22Rv1 (cell line): ENCODE measurements around the gene CPA1.

Source experiments
- CTCF ChIP-seq: fragments of 450-650 bp; IDR thresholded peaks from 2 replicates; pipeline ENCODE4 v1.5.1; 2017; ENCODE audit warnings: mild to moderate bottlenecking
- ZFX ChIP-seq: fragments of 450-650 bp; IDR thresholded peaks from 2 replicates; pipeline ENCODE4 v1.6.1; 2017; ENCODE audit warnings: antibody characterized with exemption, borderline replicate concordance

- TF ChIP-seq CTCF (no peak), ZFX (no peak)
These were observed 18.6 kb upstream of the CPA1 start for GRCh38 chr7:130361681-130362080.
